Measurements from ENCODE around the gene ICAM4. TPM values are rescaled to one million over a fixed set of nuclear protein-coding genes. Genes with fewer than 3 reads are reported as not detected.

The ICAM4 gene
- total and polyA plus RNA-seq, 2 experiments from 2014 or later: 1.1 to 1.3 TPM

DNA sequence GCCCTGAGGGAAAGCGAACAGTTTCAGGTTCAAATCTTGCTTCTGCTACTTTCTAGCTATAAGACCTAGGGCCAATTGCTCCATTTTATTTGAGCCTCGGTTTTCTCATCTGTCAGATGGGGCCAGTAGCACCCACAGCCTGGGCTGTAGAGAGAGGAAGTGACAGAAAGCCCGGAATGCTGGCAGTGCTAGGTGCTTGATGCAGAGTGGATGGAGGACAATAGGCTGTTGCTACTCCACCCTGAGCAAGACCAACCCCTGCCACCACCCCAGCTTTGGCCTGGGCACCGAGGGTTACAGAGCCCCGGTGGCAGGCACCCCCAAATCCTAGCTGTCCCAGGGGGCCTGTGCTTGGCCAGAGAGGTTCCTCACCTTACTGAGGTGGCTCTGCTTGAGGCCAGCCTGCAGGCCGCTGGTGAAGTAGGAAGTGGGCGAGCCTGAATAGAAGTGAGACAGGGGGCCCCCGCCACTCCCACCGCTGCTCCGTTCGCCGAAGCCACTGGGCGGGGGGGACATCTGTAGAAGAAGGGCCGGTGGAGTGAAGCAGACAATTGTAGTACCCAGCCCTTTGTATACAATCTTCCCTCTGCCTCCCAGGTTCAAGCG, 31.2 kb downstream of the ICAM4 start:
- H3F3A ChIP-seq (ENCODE audit: insufficient read depth): peaks cover 3% of the 10 kb centered on the region; the same call in 1 of the 2 replicates
- in situ Hi-C loops (cut with MboI): no loop called here
- DNase-seq: no peak
- H3K79me2 ChIP-seq (ENCODE audit: insufficient read depth): peaks cover 20% of the 10 kb centered on the region
- TF ChIP-seq EZH2 (IDR thresholded peaks at IDR 0.05; ENCODE audit: insufficient read depth, poor library complexity, severe bottlenecking): no peak
- no peak for TF ChIP-seq EZH2phosphoT487 (IDR thresholded peaks at IDR 0.05; ENCODE audit: insufficient read depth, low read depth)
- no peaks in the 10 kb centered on the region for H3K9me3 ChIP-seq (ENCODE audit: low read depth)
- no peak overlapping the region for H3K4me2 ChIP-seq (ENCODE audit: unreplicated experiment)
- peaks cover 3% of the 10 kb centered on the region; the same call in 1 of the 2 replicates for H3K36me3 ChIP-seq (ENCODE audit: low read depth)
- no peak overlapping the region for H3K9ac ChIP-seq
- H3K9me2 ChIP-seq (ENCODE audit: insufficient read depth): no peaks in the 10 kb centered on the region
- H3K27me3 ChIP-seq (replicated peaks; ENCODE audit: insufficient read depth): no peaks in the 10 kb centered on the region
- peaks cover 9% of the 10 kb centered on the region; the same call in 1 of the 2 replicates for H3K4me1 ChIP-seq (ENCODE audit: insufficient read depth)
- H4K20me1 ChIP-seq (ENCODE audit: insufficient read depth): no peaks in the 10 kb centered on the region
- no peak overlapping the region for H3K4me3 ChIP-seq
- H3K27ac ChIP-seq: no peak overlapping the region
- WGBS, 2 experiments (ENCODE audit: low coverage in 1 of 2, low lambda C conversion rate in 2 of 2, missing lambda C conversion rate in 2 of 2): 95 to 98% methylated on average over 15 of the region's 15 CpGs
- H2AFZ ChIP-seq: no peak overlapping the region

DNA sequence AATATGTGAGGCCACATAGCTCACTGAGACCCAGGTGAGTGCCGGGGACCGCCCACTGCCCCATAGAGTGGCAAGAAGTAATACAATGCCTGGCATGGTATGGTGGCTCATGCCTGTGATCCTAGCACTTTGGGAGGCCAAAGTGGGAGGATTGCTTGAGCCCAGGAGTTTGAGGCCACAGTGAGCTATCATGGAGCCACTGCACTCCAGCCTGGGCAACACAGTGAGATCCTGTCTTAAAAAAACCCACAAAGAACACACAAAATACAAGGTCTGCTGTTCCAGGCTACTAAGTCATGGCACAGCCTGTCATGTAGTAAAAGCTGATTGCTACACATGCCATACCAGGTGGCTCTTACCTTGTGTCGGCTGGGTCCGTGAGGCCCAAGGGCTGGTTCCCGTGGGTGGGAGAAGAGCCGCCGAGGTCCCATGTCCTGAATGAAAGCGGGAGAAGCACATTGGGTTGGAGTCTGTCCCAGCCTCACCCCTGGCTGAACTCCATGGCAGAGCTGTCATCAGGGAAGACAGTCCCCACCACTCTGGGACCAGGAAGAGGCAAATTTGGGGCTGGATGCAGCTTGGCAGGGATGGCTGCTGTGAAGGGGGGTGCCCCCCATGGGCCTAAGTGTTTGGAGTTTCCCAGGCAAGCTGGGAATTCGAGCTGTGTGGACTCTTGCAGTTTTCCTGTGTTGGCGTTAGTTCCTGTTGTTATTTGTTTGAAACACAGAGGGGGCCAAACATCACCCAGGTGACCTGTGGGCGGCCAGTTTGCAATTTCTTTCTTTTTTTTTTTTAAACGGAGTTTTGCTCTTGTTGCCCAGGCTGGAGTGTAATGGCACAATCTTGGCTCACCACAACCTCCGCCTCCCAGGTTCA, 32.3 kb downstream of the ICAM4 start:
- H3K79me2 ChIP-seq (ENCODE audit: insufficient read depth): peaks cover 14% of the 10 kb centered on the region
- no peaks in the 10 kb centered on the region for H3K9me3 ChIP-seq (ENCODE audit: low read depth)
- TF ChIP-seq EZH2phosphoT487 (IDR thresholded peaks at IDR 0.05; ENCODE audit: insufficient read depth, low read depth) (no peak), EZH2 (IDR thresholded peaks at IDR 0.05; ENCODE audit: insufficient read depth, poor library complexity, severe bottlenecking) (no peak)
- no peaks in the 10 kb centered on the region for H3K27me3 ChIP-seq (replicated peaks; ENCODE audit: insufficient read depth)
- H2AFZ ChIP-seq: no peak overlapping the region
- no peaks in the 10 kb centered on the region for H4K20me1 ChIP-seq (ENCODE audit: insufficient read depth)
- in situ Hi-C loops (cut with MboI): no loop called here
- no peak overlapping the region for H3K4me2 ChIP-seq (ENCODE audit: unreplicated experiment)
- peaks cover 3% of the 10 kb centered on the region; the same call in 1 of the 2 replicates for H3K36me3 ChIP-seq (ENCODE audit: low read depth)
- H3F3A ChIP-seq (ENCODE audit: insufficient read depth): no peaks in the 10 kb centered on the region
- no peak overlapping the region for H3K4me3 ChIP-seq
- H3K4me1 ChIP-seq (ENCODE audit: insufficient read depth): peaks cover 9% of the 10 kb centered on the region; the same call in 1 of the 2 replicates
- no peak overlapping the region for H3K9ac ChIP-seq
- no peak for DNase-seq
- 87% methylated on average over 13 of the region's 13 CpGs for WGBS, 2 experiments (ENCODE audit: low coverage in 1 of 2, low lambda C conversion rate in 2 of 2, missing lambda C conversion rate in 2 of 2)
- no peaks in the 10 kb centered on the region for H3K9me2 ChIP-seq (ENCODE audit: insufficient read depth)
- no peak overlapping the region for H3K27ac ChIP-seq

DNA sequence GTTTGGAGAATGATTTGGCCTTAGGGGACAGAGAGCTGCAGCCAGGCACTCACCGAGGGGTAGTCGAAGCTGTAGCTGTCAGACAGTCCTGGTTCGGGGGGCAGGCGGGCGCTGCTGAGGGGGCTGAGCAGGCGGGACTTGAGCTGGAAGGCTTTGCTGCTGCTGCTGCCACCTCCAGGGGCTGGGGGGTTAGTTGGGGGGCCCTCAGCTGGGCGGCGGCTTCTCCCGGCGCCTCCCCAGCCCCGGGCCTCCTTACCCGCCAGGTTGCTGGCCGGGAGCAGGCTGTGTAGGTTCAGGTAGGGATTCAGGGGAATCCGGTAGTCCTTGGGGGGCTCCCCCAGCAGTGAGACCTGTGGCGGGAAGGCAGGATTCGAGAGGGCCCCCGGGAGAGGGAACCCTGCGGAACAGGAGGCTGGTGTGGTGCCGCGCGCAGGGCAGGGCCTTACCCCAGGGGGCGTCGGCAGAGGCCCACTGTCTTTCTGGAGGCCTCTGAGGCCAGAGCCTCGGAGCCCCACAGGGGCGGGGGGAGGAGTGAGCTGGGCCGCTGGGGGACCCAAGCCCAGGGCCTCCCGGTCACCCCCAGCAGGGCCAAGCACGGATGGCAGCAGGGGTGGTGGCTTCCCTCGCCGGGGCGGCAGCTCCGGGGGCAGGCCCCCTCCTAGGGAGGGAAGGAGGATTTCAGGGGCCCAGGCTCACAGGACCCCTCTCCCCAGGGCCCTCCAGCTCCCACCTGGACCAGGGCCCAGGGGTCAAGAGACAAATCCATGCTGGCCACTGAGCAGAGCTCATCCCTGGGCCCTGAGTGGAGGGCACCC, 34.1 kb downstream of the ICAM4 start:
- Histone ChIP-seq H3K27me3 (replicated peaks; ENCODE audit: insufficient read depth) (no peaks in the 10 kb centered on the region), H3K36me3 (ENCODE audit: low read depth) (peaks cover 15% of the 10 kb centered on the region; the same call in 1 of the 2 replicates), H3K9me2 (ENCODE audit: insufficient read depth) (no peaks in the 10 kb centered on the region), H2AFZ (no peak overlapping the region), H3K79me2 (ENCODE audit: insufficient read depth) (peaks cover 14% of the 10 kb centered on the region; the same call in 1 of the 2 replicates), H3F3A (ENCODE audit: insufficient read depth) (no peaks in the 10 kb centered on the region), H3K9ac (no peak overlapping the region), H3K27ac (no peak overlapping the region), H3K4me1 (ENCODE audit: insufficient read depth) (0 out of 2 replicates have a peak, but pooled peaks cover 4% of the 10 kb centered on the region), H3K4me3 (no peak overlapping the region), H4K20me1 (ENCODE audit: insufficient read depth) (no peaks in the 10 kb centered on the region), H3K4me2 (ENCODE audit: unreplicated experiment) (no peak overlapping the region), H3K9me3 (ENCODE audit: low read depth) (no peaks in the 10 kb centered on the region)
- no peak for TF ChIP-seq EZH2 (IDR thresholded peaks at IDR 0.05; ENCODE audit: insufficient read depth, poor library complexity, severe bottlenecking)
- TF ChIP-seq EZH2phosphoT487 (IDR thresholded peaks at IDR 0.05; ENCODE audit: insufficient read depth, low read depth): no peak
- in situ Hi-C loops (cut with MboI): no loop called here
- no peak for DNase-seq
- 95 to 96% methylated on average over 12 to 32 of the region's 32 CpGs for WGBS, 2 experiments (ENCODE audit: low coverage in 1 of 2, low lambda C conversion rate in 2 of 2, missing lambda C conversion rate in 2 of 2)

DNA sequence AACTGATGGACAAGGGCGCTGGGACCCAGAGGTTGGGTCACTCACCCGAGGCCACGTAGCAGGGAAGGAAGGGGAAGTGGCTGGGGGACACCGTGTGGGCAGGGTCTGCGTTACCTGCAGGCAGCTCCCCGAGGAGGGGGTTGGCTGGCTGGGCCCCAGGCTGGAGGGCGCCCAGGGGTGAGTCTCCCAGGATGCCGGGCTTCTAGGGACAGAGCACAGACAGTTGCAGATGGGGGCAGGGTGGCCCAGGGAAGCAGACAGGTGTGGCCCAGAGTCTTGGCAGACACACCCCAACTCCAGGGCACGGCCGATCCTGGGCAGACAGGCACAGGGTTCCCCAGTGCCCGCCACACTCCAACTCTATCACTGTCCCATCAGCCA, 34.7 kb downstream of the ICAM4 start:
- no peaks in the 10 kb centered on the region for H4K20me1 ChIP-seq (ENCODE audit: insufficient read depth)
- H3K4me2 ChIP-seq (ENCODE audit: unreplicated experiment): no peak overlapping the region
- H3K27me3 ChIP-seq (replicated peaks; ENCODE audit: insufficient read depth): no peaks in the 10 kb centered on the region
- H3K9ac ChIP-seq: no peak overlapping the region
- H3K9me3 ChIP-seq (ENCODE audit: low read depth): no peaks in the 10 kb centered on the region
- WGBS, 2 experiments (ENCODE audit: low coverage in 1 of 2, low lambda C conversion rate in 2 of 2, missing lambda C conversion rate in 2 of 2): 93% methylated on average over 11 of the region's 11 CpGs
- in situ Hi-C loops (cut with MboI): no loop called here
- no peak overlapping the region for H3K27ac ChIP-seq
- no peak for TF ChIP-seq EZH2 (IDR thresholded peaks at IDR 0.05; ENCODE audit: insufficient read depth, poor library complexity, severe bottlenecking)
- no peak for TF ChIP-seq EZH2phosphoT487 (IDR thresholded peaks at IDR 0.05; ENCODE audit: insufficient read depth, low read depth)
- no peaks in the 10 kb centered on the region for H3K9me2 ChIP-seq (ENCODE audit: insufficient read depth)
- H3K4me3 ChIP-seq: no peak overlapping the region
- no peak for DNase-seq
- H3K36me3 ChIP-seq (ENCODE audit: low read depth): peaks cover 16% of the 10 kb centered on the region; the same call in 1 of the 2 replicates
- no peaks in the 10 kb centered on the region for H3K4me1 ChIP-seq (ENCODE audit: insufficient read depth)
- H2AFZ ChIP-seq: no peak overlapping the region
- peaks cover 20% of the 10 kb centered on the region; the same call in 1 of the 2 replicates for H3K79me2 ChIP-seq (ENCODE audit: insufficient read depth)
- H3F3A ChIP-seq (ENCODE audit: insufficient read depth): no peaks in the 10 kb centered on the region
